GM21737 (cell line): ENCODE data around the gene PPP1R12B.
A peak's percentile ranks its signal among the peaks of the same experiment; 100 is the strongest.

Experiments used
- ATAC-seq: cut with Tn5 transposase; IDR thresholded peaks from one replicate; pipeline ENCODE4 v1.9.1; 2021; ENCODE audit warnings: mild to moderate bottlenecking, moderate library complexity; ENCODE audit not compliant: unreplicated experiment

The PPP1R12B gene, protein sequence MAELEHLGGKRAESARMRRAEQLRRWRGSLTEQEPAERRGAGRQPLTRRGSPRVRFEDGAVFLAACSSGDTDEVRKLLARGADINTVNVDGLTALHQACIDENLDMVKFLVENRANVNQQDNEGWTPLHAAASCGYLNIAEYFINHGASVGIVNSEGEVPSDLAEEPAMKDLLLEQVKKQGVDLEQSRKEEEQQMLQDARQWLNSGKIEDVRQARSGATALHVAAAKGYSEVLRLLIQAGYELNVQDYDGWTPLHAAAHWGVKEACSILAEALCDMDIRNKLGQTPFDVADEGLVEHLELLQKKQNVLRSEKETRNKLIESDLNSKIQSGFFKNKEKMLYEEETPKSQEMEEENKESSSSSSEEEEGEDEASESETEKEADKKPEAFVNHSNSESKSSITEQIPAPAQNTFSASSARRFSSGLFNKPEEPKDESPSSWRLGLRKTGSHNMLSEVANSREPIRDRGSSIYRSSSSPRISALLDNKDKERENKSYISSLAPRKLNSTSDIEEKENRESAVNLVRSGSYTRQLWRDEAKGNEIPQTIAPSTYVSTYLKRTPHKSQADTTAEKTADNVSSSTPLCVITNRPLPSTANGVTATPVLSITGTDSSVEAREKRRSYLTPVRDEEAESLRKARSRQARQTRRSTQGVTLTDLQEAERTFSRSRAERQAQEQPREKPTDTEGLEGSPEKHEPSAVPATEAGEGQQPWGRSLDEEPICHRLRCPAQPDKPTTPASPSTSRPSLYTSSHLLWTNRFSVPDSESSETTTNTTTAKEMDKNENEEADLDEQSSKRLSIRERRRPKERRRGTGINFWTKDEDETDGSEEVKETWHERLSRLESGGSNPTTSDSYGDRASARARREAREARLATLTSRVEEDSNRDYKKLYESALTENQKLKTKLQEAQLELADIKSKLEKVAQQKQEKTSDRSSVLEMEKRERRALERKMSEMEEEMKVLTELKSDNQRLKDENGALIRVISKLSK

DNA sequence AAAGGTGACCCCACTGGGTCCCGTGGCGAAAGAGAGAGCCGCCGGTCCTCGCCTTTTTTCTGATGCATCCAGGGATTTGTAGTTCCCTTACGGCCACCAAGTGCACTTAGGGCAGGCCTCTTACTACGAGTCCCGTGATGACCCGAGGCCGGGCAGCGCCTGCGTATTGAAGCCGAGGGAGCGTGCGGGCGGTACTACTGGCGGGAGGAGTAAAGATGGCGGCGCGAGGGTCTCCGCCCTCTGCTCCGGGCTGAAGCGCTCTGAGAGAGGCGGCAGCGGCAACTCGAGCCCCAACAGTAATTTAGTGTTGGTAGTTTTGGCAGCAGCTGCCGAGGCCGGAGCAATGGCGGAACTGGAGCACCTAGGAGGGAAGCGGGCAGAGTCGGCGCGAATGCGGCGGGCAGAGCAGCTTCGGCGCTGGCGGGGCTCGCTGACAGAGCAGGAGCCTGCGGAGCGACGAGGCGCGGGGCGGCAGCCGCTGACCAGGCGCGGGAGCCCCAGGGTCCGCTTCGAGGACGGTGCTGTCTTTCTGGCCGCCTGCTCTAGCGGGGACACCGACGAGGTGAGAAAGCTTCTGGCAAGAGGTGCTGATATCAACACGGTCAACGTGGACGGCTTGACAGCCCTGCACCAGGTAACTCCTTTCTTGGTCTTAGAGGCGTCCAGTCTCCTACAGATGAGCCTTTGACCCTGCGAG, at the start of gene PPP1R12B:
PPP1R12B (plus strand) TSS at position 191 of the 697 bp plus-strand sequence; CDS start at position 344, 153 bp downstream.
- peak; percentile 96 for ATAC-seq

DNA sequence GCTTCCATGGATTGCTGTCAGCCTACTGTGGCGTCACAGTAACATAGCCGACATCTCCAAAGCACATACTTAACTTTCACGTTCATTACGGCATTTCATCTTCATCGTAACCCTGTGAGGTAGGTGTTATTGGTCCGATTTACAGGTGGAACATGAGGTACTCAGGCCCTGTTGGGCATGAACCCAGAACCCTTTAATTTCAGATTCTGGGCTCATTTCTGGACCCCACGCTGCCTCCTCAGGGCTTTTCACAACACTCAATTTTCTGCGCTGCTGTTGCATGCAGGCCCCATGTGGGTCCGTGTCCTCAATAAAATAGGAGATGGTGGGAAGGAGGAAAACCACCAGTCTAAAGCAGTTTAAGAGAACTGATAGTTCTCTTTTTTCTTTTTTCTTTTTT, 46.3 kb upstream of the PPP1R12B start:
- ATAC-seq, result no peak

DNA sequence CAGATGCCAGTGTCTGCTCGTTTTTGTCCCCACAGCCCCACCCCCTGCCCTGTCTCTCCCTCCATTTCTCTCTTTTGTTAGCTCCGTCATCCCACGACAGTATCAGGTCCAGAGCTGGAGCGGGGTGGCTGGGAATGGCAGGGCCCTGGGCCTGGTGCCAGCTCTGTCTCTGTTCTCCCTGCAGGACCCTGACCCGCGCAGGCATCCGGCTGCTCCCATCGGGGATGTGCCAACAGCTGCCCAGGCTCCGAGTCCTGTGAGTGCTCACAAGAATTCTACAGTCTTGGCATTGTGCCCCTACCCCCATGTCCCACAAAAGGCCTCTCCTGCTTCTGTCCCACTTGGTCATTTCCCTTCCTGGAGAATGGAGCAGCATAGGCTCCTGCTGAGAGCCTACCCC, 44.1 kb upstream of the PPP1R12B start:
- ATAC-seq, result no peak

DNA sequence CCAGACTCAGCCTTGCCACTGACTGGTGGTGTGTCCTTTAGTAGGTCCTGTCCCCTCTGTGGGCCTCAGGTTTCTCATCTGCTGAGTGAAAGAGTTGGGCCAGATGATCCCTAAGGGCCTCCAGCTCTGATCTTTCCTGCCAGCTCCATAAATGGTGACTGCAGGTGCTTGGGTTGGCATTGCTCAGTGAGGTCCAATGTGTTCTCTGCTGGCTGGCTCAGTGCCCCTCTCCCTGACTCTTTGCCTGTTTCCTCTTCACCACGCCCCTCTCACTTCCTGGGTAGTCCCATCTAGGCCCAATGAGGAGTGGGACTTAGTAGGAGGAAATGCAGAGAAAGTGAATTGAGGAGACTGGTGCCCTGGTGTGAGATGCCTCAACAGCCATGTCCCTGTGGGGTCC, 43.3 kb upstream of the PPP1R12B start:
- ATAC-seq, result no peak

DNA sequence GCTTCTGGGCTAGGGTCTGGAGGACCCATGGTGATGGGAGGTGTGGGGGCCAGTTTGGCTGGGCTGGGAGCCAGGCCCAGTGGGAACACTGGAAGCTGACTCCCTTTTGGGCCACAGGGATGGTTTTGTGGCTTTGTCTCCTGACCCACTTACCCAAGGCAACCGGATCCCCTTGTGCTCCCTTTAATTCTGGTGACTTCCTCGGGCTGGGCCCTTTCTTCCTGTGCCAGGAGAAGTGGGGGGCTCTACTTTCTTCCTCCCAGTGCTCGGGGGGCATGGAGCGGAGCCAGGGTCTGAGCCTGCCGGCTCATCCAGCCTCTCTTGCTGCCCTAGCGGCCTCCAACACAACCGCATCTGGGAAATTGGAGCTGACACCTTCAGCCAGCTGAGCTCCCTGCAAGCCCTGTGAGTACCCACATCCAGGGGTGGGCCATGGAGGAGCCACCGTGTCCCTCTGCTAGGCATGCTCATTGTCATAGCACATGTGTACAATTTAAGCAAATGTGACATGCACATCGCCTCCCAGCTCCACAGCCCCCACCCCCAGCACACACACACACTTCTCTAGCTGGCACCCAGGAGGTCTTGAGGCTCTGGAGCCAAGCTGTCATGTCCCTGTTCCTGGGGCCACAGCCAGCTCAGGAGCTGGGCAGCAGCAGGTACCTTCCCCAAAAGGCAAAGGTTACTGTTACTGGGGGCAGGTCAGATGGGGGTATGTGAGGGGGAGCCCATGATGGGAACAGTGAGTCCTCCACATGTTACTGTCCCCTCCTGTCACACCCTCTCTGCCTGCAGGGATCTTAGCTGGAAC, 41.8 kb upstream of the PPP1R12B start:
- ATAC-seq, result no peak

DNA sequence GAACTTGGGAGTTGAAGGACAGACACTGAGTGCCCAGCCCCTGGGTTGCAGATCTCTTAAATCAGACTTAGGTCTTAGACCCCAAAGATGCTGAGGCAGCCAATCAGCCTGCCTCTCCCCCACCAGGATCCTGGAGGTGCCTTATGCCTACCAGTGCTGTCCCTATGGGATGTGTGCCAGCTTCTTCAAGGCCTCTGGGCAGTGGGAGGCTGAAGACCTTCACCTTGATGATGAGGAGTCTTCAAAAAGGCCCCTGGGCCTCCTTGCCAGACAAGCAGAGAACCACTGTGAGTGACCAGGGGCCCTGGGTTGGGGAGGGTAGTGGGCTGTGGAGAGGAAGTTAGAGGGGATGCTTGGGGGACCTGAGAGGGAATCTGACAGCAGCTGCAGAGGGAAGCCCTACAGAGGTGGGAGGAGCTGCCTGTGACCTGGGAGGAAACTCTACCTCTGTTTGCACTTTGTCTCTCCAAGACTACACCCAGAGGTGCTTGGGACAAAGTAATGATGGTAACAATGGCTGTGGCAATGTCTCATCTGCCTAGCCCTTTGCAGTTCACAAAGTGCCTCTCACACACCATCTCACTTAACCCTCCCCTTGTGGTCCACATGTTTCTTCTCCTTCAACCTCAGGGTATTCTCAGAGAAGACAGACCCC, 38.3 kb upstream of the PPP1R12B start:
- ATAC-seq, result no peak

DNA sequence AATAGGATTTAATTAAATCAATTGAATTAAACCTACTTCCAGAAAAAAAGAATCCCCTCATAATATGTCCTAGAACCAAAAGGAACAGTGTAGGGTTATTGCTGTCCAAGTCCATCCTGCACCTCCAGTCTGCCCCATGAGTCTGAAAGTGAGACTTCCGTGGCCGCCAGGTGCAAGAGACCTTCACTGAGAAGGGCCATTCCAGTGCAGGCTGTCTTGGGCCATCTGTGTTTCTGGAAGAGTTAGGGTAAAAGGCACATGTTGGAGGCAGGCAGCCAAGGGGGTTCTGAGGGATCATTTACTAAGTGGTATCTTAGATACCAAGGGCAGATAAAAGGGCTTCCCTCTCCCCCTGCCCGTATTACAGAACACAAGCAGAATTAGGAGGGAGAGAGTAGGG, 37.8 kb upstream of the PPP1R12B start:
- ATAC-seq, result no peak

DNA sequence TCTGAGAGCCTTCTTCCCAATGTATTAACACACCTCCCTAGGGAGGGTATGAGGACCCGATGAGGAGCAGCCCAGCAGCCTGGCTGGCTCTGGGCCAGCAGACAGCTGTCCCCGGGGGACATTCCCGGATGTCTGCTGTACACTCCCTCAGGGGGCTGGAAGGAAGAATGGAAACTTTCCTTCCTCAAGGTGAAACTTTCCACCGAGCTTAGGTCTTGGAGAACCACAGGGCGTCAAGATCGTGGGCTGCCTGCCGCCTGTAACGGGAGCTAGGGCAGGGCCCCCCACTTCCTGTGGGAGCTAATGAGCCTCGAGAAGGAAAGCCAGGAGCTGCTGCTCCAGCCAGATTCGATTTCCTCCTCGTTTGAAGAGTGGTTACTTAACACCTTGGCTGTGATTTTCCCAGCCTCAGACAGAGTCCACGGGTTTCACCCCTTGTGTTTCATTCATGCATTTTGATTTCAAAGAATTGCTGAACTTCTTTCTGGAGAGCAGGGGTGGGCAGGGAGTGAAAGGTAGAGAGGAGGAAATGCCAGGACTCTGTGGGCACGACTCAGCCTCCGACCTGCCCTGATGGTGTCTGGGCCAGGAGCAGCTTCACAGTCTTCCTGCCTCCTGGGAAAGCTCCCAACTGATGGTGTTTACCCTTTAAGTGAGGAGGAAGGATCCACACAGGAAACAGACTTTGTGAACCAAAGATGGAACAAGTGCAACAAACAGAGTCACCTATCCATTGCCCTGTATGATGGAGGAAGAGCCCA, 36.4 kb upstream of the PPP1R12B start:
- no peak for ATAC-seq

DNA sequence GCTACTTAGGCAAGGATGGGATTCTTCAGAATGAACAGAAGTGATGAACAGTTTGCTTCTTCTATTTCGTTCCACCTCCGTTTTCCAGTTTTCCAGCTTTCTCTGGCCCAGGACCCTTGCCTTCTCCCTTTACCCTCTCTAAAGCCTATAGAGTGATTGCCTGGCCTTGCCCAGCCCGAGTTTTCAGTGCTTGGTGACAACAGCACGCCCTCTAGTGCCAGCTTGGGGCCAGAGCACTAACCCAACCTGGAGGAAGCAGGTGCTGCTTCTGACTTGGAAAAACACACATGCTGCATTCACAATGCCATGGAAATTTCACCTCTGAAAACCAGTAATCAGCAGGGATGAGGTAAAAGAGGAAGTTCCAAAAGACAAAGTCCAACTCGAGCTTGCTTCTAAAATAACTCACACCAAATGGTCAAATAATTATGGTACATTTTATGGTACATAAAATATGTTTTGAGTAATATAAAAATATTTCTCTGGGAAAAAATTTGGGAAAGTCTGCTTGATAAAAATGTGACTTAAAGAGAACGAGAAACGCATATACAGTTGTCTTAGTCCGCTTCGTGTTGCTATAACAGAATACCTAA, 32.8 kb upstream of the PPP1R12B start:
- no peak for ATAC-seq

DNA sequence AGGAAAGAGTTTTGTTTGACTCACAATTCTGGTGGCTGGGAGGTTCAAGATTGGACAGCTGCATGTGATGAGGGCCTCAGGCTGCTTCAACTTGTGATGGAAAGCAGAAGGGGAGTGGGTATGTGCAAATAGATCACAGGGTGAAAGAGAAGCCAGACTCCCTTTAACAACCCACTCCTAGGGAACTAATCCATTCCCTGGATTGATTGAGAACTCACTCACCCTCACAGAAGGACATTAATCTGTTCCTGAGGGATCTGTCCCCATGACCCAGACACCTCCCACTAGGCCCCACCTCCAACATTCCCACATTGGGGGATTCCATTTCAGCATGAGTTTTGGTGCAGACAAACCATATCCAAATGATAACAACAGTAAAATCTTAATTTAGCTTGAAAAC, 32.3 kb upstream of the PPP1R12B start:
- no peak for ATAC-seq

DNA sequence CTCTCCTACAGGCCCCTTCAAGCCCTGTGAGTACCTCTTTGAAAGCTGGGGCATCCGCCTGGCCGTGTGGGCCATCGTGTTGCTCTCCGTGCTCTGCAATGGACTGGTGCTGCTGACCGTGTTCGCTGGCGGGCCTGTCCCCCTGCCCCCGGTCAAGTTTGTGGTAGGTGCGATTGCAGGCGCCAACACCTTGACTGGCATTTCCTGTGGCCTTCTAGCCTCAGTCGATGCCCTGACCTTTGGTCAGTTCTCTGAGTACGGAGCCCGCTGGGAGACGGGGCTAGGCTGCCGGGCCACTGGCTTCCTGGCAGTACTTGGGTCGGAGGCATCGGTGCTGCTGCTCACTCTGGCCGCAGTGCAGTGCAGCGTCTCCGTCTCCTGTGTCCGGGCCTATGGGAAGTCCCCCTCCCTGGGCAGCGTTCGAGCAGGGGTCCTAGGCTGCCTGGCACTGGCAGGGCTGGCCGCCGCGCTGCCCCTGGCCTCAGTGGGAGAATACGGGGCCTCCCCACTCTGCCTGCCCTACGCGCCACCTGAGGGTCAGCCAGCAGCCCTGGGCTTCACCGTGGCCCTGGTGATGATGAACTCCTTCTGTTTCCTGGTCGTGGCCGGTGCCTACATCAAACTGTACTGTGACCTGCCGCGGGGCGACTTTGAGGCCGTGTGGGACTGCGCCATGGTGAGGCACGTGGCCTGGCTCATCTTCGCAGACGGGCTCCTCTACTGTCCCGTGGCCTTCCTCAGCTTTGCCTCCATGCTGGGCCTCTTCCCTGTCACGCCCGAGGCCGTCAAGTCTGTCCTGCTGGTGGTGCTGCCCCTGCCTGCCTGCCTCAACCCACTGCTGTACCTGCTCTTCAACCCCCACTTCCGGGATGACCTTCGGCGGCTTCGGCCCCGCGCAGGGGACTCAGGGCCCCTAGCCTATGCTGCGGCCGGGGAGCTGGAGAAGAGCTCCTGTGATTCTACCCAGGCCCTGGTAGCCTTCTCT, 30.3 kb upstream of the PPP1R12B start:
- ATAC-seq, result no peak

DNA sequence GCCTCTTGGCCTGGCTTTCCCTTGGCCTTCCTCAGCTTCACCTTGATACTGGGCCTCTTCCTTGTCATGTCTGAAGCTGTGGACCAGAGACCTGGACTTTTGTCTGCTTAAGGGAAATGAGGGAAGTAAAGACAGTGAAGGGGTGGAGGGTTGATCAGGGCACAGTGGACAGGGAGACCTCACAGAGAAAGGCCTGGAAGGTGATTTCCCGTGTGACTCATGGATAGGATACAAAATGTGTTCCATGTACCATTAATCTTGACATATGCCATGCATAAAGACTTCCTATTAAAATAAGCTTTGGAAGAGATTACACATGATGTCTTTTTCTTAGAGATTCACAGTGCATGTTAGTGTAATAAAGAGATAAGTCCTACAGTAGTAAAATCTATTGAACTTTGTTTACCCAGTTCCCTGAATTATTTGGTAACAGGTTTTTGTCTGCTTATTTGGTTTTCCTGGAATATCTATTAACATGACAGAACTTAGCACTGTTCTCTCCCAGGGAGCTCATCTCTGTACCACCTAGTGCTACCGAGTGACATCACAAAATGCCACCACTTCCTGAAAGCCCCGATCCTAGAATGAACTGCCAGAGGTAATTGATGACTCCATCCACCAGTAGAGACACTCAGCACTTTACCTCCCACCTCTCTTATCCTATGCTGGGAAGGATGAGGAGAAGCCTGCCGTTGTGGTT, 29.0 kb upstream of the PPP1R12B start:
- ATAC-seq, result no peak

DNA sequence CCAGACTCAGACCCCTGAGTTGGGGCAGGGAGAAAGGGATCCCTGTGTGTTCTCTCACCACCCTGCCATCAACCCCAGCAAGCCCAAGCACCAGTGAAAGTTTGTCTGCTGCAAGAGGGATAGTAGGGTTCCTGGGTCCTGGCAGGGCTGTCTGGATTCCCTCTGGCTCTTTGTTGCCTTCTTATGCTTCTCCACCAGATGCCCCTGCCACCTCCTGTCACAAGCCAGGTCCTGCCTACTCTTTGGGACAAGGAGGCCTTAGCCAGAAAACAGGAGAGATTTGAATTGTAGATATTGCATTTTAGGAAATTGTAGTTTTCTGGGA, 28.5 kb upstream of the PPP1R12B start:
- ATAC-seq, result no peak

DNA sequence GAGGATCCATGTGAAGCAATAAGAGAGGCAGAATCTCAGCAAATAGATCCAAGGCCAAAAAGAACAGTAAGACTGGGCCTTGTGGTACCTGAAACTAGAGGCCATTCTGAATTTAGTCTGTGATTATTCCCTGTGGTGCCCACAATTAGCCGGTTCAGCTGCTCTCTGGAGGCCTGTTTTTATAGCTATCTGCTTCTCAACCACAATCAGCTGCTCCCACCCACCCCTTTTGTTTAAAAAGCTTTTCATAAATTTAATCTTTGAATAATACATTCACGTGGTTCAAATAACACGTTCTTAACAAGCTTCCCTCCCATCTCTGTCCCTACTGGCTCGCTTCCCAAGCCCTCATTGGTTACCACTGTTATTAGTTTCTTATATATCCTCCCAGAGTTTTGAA, 24.8 kb upstream of the PPP1R12B start:
- no peak for ATAC-seq

DNA sequence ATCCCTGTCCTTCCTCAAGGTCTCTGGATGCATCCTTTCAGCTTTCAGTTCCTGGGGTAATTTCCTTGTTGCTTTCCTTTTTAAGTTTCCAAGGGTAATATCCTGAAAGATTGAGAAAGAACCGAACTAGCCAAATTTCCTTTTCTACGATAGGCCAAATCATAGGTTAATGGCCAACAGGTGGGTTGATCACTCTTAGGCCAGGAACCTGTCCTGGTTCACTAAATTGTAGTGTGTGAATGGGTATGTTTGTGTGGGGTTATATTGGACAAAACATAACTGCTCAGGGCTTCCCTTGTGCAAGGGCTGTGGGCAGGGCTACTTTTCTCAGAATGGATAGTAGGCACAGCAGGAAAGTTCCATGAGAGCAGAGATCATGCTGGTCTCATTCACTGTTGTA, 23.9 kb upstream of the PPP1R12B start:
- no peak for ATAC-seq

DNA sequence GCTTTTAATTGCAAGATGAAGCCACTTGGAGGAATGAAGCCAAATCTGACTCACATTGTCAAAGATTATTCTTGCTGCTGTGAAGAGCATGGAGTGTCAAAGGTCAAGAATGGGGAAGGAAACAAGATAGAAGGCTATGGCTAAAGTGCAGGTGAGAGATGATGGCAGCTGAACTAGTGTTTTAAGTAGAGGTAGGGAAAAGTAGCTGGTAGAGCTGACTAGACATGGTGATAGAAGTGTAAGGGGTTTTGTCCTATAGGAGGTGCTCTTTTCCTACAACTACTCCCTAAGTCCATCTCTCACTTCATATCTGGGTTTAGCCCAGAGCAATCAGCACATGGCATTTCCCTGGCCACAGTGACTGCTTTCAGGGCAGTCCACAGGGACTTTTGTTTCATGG, 18.6 kb upstream of the PPP1R12B start:
- ATAC-seq, result no peak

DNA sequence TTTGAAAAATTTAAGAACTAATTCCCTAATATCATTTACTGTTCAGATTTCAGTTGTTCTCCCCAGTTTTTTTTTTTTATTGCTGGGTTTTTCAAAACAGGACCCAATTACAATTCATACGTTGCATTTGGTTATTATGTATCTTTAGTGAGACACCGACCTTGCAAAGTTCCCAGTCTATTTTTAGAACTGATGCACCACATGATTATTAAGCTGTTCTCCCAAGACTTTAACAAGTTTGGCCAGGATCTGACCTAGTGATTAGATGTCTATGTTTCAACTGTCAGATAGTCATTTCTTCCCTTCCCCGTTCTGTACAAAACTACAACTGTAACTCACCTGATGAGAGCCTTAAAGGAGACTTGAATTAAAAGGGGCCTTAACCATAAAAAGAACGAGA, 14.6 kb upstream of the PPP1R12B start:
- ATAC-seq, result no peak
